ENCODE data around the gene COX5B.

DNA sequence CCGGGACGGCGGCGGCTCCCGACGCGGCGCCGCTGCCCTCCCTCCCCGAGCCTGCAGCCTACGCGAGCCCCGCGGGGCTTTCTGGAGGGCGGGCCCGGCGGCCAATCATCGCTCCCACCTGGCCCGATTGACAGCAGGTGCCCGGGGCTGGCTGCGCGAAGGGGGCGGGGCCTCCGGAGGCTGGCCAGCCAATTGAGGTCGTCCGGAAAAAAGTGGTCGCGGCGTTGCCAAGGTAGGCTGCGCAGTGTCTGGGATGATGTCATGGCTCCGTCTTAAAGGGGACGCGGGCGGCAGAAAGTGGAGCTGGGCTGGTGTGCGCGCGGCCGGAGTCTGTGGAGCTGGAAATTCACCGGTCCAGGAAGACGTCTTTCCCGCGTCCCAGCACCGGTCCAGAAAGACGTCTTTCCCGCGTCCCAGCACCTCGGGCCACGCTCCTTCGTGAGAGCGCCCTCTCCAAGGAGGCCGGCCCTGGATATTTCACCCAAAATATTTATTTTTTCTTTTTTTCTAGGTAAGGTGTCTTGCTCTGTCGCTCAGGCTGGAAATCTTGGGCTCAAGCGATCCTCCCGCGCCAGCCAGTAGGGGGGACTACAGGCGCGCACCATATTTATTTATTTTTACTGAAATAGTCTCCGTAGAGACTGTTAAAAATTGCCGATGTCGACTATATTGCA is 18.2 kb downstream of the COX5B start, which contains the start of gene ACTR1B:
- TF ChIP-seq EZH2 (IDR thresholded peaks at IDR 0.05) (no peak), POLR2AphosphoS5 (IDR thresholded peaks at IDR 0.05; ENCODE audit: borderline replicate concordance, low read depth, low read length) (peak; percentile 65; the same call in 1 of the 2 replicates), FOXP2 (optimal IDR thresholded peaks at IDR 0.05; ENCODE audit: control extremely low read depth, extremely low read length, insufficient read depth) (peak; percentile 37)
